Effector CD8-positive, alpha-beta T cell (primary cell): ENCODE measurements around the gene POLR1G.
"Not testable (repeated sequence)": the region's sequence is repeated elsewhere in the genome, so short reads cannot be mapped to it uniquely, and the experiment has no call there.

Experiments used
- DNase-seq: peaks from one replicate; lab custom pipeline; 2025; lab: John Stamatoyannopoulos, UW

POLR1G gene

DNA sequence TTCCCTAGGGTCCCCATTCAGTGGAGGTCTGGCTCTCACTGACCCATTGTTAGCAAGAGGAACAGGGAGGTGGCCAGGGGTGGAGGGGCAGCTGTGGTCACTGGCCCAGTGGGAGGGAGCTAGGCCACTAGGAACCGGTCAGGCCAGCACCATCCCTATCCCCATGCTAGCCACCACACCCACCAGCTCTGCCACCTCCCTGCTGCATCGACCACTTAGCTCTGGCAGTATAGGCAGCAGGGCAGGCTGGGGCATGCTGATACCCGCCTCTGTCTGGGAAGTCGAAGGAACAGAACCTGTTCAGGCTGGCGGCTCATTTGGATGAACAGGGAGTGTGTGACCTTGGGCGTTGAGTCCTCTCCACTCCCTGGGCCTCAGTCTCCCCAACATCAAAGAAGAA, 6.3 kb upstream of the POLR1G start:
- DNase-seq = no peak

DNA sequence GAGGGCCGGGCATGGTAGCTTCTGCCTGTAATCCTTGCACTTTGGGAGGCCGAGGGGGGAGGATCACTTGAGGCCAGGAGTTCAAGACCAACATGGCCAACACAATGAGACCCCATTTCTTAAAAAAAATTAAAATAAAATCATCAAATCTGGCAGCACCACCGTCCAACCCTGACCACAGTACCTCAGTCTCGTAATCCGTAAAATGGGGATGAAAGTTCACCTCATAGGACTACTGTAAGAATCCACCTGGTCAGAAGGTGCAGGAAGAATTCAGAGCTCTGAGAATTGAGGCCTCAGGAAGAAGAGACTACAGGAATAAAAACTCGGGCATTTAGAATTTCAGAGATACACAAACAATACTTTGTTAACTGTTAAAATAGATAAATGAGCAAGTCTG, 4.6 kb upstream of the POLR1G start:
- DNase-seq = no peak

DNA sequence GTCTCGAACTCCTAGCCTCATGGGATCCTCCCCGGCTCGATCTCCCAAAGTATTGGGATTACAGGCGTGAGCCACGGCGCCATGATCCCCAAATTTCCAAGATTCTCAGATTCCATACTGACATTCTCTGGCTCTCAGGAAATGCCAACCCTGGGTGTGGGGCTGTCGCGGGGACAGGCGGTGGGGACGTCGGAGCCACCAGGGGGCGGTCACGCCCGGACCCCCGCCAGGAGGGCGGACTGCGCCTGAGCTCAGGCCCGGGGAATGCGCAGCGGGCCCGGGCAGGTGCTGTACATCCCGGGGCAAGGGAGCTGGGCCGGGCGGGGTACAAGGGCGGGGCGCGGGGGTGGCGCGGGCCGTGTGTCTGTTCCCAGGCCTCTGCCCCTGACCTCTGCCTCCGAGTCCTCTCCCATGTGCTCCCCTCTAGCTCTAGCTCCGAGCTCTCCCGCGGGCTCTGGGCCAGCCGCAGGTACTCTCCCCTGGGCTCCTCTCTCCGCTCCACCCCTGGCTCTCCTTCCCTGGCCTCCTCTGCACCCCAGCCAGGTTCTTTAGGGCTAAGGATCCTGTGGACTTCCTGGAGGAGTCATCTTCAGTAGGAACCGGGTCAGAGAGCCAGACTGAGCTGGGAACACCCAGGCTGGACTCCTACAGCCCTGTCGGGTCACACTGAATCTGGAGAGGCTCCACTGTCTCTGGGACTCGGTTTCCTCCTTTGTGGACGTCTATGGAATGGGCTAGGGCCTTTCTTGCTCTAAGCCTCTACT, 4.0 kb upstream of the POLR1G start:
- peak; percentile 12 for DNase-seq

DNA sequence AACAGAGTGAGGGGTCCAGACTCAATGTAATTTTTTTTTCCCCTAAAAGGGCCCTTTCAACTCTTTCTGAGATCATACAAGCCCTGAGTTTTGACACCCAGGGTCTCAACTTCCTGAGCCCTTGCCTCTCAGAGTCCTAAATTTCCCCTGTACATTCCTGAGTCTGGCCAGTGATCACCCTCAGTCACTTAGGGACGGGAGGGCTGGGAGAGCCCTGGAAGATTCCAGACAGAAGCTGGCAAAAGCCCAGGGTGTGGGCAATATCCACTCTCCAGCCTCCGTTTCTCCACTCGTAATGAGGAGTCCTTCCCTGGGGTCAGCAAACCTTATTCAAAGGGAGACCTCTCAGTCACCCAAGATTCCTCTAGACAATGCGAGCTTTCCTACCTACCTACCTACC, 3.2 kb upstream of the POLR1G start:
- DNase-seq = no peak

DNA sequence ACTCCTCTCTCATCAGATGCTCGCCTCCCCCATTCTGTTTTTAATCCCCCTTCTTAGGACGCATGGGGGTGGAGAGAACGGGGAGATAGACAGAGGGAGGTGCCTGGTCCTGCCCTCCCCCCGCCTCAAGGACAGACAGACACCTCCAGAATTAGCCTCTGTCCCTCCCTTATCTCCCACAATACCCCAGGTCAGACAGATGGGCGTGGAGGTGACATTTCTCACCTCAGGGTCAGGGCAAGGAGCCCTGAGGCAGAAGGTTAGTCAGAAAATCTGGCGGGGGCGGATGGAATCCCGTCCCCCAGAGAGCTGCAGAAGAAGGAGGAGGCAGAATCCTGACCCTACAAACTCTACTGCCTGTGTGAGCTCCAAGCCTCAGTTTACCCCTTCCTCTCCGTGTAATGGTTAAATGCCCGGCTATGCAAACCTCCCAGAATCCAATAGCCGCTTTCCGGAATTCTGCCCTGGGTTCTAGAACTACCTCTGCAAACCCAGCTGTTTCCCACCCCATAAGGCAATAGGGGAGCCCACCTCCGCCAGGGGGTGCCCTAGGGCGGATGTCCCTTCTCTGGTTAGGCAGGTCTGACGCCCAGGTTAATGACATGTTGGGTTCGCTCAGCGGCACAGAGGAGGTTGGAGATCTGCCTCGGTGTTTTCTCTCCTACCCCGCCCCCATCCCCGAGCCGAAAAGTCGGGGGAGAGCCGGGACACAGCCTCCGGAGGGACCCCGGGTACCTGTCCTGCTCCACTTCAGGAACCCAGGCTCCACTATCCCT, 2.5 kb upstream of the POLR1G start:
- DNase-seq = peak; percentile 36

- no peak for DNase-seq
These were observed 1.6 kb upstream of the POLR1G start, which contains the start of gene PPP1R13L for GRCh38 chr19:45404557-45405434. PPP1R13L (minus strand) TSS chr19:45405069; CDS start chr19:45398318, 6,751 bp downstream.

GRCh38 chr19:45405435-45406225, 814 bp upstream of the POLR1G start:
- peak; percentile 77 for DNase-seq

DNA sequence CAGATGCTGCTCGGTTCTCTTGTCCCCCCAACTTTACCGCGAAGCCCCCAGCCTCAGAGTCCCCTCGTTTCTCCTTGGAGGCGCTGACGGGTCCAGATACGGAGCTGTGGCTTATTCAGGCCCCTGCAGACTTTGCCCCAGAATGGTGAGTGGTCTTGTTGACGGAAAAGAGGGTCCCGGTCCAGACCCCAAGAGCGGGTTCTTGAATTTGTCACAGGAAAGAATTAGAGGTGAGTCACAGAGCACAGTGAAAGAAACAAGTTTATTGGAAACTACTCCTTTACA, 589 bp downstream of the POLR1G start:
- DNase-seq = no peak

DNA sequence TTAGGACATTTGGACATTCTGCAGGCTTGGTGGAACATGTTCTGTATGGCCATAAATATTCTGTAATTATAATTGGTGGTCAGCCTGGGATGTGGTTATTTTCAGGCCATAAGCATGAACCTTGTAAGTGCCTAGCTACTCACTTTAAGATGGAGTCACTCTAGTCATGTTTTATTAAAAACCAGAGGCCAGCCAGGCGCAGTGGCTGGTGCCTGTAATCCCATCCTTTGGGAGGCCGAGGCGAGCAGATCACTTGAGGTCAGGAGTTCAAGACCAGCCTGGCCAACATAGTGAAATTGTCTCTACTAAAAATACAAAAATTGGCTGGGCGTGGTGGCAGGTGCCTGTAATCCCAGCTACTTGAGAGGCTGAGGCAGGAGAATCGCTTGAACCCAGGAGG, 1.1 kb downstream of the POLR1G start:
- DNase-seq = not testable (repeated sequence)

- no peak for DNase-seq
These were observed 1.7 kb downstream of the POLR1G start for GRCh38 chr19:45408121-45408520.

DNA sequence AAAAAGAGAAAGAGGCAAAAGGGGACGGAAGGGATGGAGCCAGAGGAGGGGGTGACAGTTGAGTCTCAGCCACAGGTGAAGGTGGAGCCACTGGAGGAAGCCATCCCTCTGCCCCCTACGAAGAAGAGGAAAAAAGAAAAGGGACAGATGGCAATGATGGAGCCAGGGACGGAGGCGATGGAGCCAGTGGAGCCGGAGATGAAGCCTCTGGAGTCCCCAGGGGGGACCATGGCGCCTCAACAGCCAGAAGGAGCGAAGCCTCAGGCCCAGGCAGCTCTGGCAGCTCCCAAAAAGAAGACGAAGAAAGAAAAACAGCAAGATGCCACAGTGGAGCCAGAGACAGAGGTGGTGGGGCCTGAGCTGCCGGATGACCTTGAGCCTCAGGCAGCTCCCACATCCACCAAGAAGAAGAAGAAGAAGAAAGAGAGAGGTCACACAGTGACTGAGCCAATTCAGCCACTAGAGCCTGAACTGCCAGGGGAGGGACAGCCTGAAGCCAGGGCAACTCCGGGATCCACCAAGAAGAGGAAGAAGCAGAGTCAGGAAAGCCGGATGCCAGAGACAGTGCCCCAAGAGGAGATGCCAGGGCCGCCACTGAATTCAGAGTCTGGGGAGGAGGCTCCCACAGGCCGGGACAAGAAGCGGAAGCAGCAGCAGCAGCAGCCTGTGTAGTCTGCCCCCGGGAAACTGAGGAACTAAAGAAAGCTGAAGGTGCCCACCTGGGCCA, 2.5 kb downstream of the POLR1G start:
- DNase-seq = no peak

- no peak for DNase-seq
These were observed 3.1 kb downstream of the POLR1G start for GRCh38 chr19:45409557-45409920.

- not testable (repeated sequence) for DNase-seq
These were observed 3.9 kb downstream of the POLR1G start for GRCh38 chr19:45410330-45410729.

DNA sequence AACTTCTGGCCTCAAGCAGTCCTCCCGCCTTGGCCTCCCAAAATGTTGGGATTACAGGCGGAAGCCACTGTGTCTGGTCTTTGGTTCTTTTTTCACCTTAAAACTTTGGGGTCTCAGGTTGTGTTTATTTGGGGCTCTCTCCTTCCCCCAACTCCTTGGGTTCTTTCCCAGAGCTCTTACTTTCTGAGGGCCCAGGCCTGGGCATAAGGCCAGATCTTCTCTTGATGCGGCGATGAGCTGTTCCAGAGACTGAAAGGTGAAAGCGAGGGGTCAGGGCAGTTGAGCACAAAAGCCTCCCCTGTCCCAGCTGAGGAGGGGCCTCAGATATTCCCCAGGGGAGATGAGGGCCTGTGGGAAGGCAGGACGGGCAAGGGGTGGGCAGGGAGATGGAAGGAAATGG, 7.1 kb downstream of the POLR1G start:
- no peak for DNase-seq

DNA sequence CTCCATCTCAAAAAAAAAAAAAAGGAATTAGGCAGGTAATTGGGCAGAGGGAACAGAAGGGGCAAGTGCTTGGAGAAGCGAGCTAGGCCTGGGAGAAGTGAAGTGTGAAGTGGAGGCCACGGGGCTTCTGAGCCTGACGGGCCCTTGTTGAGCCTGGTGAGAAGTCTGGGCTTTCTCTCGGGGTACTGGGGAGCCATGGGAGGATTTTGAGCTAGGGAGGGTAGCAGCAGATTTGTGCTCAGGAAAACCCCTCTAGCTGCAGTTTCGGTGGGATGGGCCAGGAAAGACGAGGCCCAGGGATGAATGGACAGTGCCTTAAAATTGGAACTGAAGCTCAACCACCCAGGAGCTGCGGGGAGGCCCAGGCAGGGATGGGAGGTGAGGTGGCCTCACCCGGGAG, 8.0 kb downstream of the POLR1G start:
- no peak for DNase-seq

DNA sequence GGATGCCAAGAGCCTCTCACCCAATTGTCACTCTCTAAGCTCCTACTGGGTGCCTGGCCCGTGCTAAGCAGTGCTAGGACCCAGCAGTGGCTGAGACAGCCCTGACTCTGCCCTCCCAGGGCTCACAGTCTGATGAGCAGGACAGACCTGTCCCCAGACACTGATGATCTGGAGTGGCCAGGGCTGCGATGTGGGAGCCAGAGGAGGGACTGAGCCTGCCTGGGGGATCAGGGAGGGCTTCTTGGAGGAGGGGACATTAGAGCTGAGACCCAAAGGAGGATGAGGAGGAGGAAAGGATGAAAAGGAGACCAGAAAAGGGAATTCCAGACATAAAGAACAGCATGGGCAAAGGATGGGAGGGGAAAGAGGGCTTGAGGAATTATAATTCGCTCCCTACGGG, 10.7 kb downstream of the POLR1G start:
- DNase-seq = no peak

- no peak for DNase-seq
These were observed 12.4 kb downstream of the POLR1G start for GRCh38 chr19:45418802-45419201.

DNA sequence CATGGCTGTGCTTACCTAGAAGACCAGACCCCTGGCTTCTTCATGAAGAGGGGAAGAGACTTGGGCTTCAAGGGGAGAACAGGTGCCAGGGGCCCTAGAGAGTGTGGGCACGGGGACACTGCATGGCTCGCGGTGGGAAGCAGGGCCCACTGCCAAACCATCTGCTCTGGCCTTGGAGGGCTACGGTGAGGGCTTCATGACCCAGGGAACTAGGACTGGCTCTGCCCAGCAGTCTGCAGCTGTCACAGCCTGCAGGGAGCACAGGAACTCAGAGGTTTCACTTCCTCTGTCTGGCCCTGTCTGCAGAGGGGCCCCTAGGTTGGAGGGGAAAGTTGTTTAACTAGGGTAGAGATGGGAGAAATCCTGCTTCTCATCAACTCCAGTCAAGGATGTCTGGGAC, 13.0 kb downstream of the POLR1G start:
- DNase-seq = no peak

GRCh38 chr19:45419895-45420294, 13.5 kb downstream of the POLR1G start:
- no peak for DNase-seq

GRCh38 chr19:45420356-45420755, 13.9 kb downstream of the POLR1G start:
- no peak for DNase-seq

GRCh38 chr19:45420871-45421270, 14.4 kb downstream of the POLR1G start:
- no peak for DNase-seq
